Vagina (tissue), 2 donors: Measurements from ENCODE around the gene ALKBH6.

Experiments used
- CTCF ChIP-seq, 3 experiments: fragments of 450-650 bp in 2 of 3; fragments of 200-600 bp in 1 of 3; sonication (generic) in 1 of 3; IDR thresholded peaks; one replicate each; pipeline ENCODE4 v1.5.1; 2017 to 2019; ENCODE audit warnings: antibody characterized with exemption in 3 of 3, mild to moderate bottlenecking in 2 of 3, moderate library complexity in 2 of 3
- POLR2A ChIP-seq, 2 donors: fragments of 450-650 bp; IDR thresholded peaks; one replicate each; pipeline ENCODE4 v1.6.1; 2017; ENCODE audit warnings: antibody characterized with exemption in 2 of 2, mild to moderate bottlenecking in 2 of 2, moderate library complexity in 2 of 2

- TF ChIP-seq CTCF (IDR thresholded peaks at IDR 0.05), result no peak
- TF ChIP-seq POLR2A (IDR thresholded peaks at IDR 0.05), result no peak
Observed at GRCh38 chr19:35990771-35991730, 23.0 kb downstream of the ALKBH6 start.
